Spleen (tissue), 13 donors: ENCODE measurements around the gene FTHL17. TPM values are rescaled to one million over a fixed set of nuclear protein-coding genes. Genes with fewer than 3 reads are reported as not detected.

Experiments
- DNase-seq: peaks from one replicate; pipeline ENCODE4 v3.0.0-alpha.2; 2020
- H3K27ac ChIP-seq, 8 donors: fragments of 200-600 bp; sonication (generic) in 7 of 8; 1 replicate in 4 of 8; 2 replicates in 4 of 8; pipeline versions ENCODE4 v1.5.0 to v1.8.0; 2016 to 2021; ENCODE audit warnings: inconsistent platforms in 4 of 8, mild to moderate bottlenecking in 4 of 8, moderate library complexity in 1 of 8
- H3K27me3 ChIP-seq, 7 donors: fragments of 200-600 bp; sonication (generic) in 6 of 7; replicated peaks in 1 of 7; 1 replicate in 4 of 7; 2 replicates in 3 of 7; pipeline versions ENCODE4 v1.5.0 to v1.8.0; 2016 to 2021; ENCODE audit warnings: inconsistent platforms in 3 of 7, mild to moderate bottlenecking in 1 of 7
- H3K36me3 ChIP-seq, 6 donors: fragments of 200-600 bp; sonication (generic) in 5 of 6; 1 replicate in 4 of 6; 2 replicates in 2 of 6; pipeline versions ENCODE4 v1.5.0 to v1.8.0; 2016 to 2021; ENCODE audit warnings: inconsistent platforms in 2 of 6
- H3K4me1 ChIP-seq, 6 donors: fragments of 200-600 bp; sonication (generic) in 5 of 6; 1 replicate in 3 of 6; 2 replicates in 3 of 6; pipeline versions ENCODE4 v1.5.0 to v1.8.0; 2016 to 2021; ENCODE audit warnings: inconsistent platforms in 3 of 6
- H3K4me3 ChIP-seq, 8 donors: fragments of 200-600 bp; sonication (generic) in 7 of 8; 1 replicate in 4 of 8; 2 replicates in 4 of 8; pipeline versions ENCODE4 v1.5.0 to v1.8.0; 2016 to 2021; ENCODE audit warnings: inconsistent platforms in 4 of 8, mild to moderate bottlenecking in 4 of 8, moderate library complexity in 2 of 8
- H3K9me3 ChIP-seq, 8 donors: fragments of 200-600 bp; sonication (generic) in 7 of 8; 1 replicate in 4 of 8; 2 replicates in 4 of 8; pipeline versions ENCODE4 v1.5.0 to v1.8.0; 2016 to 2021; ENCODE audit warnings: inconsistent platforms in 4 of 8
- POLR2A ChIP-seq, 3 donors: fragments of 450-650 bp; IDR thresholded peaks; one replicate each; pipeline ENCODE4 v1.5.1; 2017; ENCODE audit warnings: antibody characterized with exemption in 3 of 3, mild to moderate bottlenecking in 1 of 3
- POLR2AphosphoS5 ChIP-seq, 3 donors: sonication (generic); formaldehyde crosslinking; IDR thresholded peaks; one replicate each; pipeline ENCODE4 v1.5.1; 2017; ENCODE audit warnings: antibody characterized with exemption in 3 of 3
- WGBS, 5 donors: extraction: QIAGEN DNeasy Blood & Tissue Kit in 3 of 5; methylation state at CpG; one replicate each; pipeline versions ENCODE4 v1.1.5 to v1.1.7; 2013 to 2018; 5-methylcytosine and 5-hydroxymethylcytosine counted together
- intact Hi-C: fragments of 100-400 bp; cut with DNase I; formaldehyde crosslinking; loops from one replicate; pipeline ENCODE4 v1.15.0; 2023; ENCODE audit warnings: low total_unique reads
- long read RNA-seq, 2 donors: transcript quantifications; one replicate each; lab custom pipeline, GENCODE V29; 2026
- polyA plus RNA-seq, 3 donors: library from polyadenylated mRNA; stranded (reverse); fragments of 200-250 nt; gene quantifications; one replicate each; pipeline ENCODE4 v1.2.1, GENCODE V29; 2013
- total RNA-seq, 7 donors: library from RNA; depleted of rRNA in 3 of 7; stranded (reverse); fragments of >200 nt in 3 of 7; fragmentation: NEBNext Ultra II Directional in 4 of 7; extraction: Animal tissue kit (Norgen Biotek cat#: 25700) in 4 of 7; gene quantifications; one replicate each; pipeline versions ENCODE4 v1.1.0 to v1.2.1, GENCODE V29; 2016 to 2021
- TF ChIP-seq, protein P1 (sequence below), 11 experiments: fragments of 200-600 bp in 7 of 11; fragments of 450-650 bp in 4 of 11; sonication (generic) in 4 of 11; IDR thresholded peaks in 8 of 11; conservative IDR thresholded peaks in 3 of 11; 1 replicate in 7 of 11; 2 replicates in 4 of 11; pipeline versions ENCODE4 v1.4.0 to v1.8.0; 2016 to 2021; ENCODE audit warnings: antibody characterized with exemption in 11 of 11, inconsistent platforms in 4 of 11, mild to moderate bottlenecking in 1 of 11
- donor health status: healthy with polysubstance abuse.
- donor health status: DM: no; HTN: no; CAD: no; lungs with moderate emphysema.
- donor health status: DM: no; HTN: no; CAD: no.
- donor health status: Bipolar disorder and iron deficiency.
- donor health status: healthy.
- donor health status: DM: no; HTN: no; CAD: no.
- donor health status: DM: yes; HTN: yes; CAD: no.

The FTHL17 gene
- not detected for total RNA-seq
- polyA plus RNA-seq, result not detected
- long read RNA-seq, donor 1, result 0 reads
- long read RNA-seq, donor 2, result 0 reads

DNA sequence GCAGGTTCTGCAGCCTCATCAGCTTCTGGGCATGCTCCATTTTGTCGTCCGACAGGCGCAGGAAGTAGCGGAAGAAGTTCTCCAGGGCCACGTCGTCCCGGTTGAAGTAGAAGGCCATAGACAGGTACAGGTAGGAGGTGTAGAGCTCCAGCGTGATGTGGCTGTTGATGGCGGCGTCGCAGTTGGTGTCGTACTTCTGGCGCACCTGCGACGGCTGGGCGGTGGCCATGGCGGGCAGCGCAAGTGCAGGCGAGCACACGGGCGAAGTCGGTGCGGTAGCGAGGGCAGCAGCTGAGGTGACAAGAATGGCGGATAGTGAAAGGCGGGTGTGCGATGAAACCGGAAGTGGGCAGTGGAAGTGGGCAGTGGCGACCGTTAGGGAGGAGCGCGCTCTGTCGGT is at the start of gene FTHL17:
Gene FTHL17 (minus strand): TSS at position 317 of the 400 bp plus-strand sequence. CDS start 88 bp downstream, at position 229.
- Histone ChIP-seq H3K27ac (no peak within 1 kb of the TSS), H3K4me1 (no peaks in the 10 kb centered on the region), H3K27me3 (no peaks in the 10 kb centered on the region), H3K4me3 (no peak within 1 kb of the TSS), H3K9me3 (peaks cover 0 to 36% (median 0%) of the 10 kb centered on the region in 8 donors), H3K36me3 (no peaks in the 10 kb centered on the region)
- TF ChIP-seq POLR2AphosphoS5 (IDR thresholded peaks at IDR 0.05) (no peak), POLR2A (IDR thresholded peaks at IDR 0.05) (no peak)
- TF ChIP-seq, protein P1, sequence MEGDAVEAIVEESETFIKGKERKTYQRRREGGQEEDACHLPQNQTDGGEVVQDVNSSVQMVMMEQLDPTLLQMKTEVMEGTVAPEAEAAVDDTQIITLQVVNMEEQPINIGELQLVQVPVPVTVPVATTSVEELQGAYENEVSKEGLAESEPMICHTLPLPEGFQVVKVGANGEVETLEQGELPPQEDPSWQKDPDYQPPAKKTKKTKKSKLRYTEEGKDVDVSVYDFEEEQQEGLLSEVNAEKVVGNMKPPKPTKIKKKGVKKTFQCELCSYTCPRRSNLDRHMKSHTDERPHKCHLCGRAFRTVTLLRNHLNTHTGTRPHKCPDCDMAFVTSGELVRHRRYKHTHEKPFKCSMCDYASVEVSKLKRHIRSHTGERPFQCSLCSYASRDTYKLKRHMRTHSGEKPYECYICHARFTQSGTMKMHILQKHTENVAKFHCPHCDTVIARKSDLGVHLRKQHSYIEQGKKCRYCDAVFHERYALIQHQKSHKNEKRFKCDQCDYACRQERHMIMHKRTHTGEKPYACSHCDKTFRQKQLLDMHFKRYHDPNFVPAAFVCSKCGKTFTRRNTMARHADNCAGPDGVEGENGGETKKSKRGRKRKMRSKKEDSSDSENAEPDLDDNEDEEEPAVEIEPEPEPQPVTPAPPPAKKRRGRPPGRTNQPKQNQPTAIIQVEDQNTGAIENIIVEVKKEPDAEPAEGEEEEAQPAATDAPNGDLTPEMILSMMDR (IDR thresholded peaks at IDR 0.05 in 8 of 11, conservative IDR thresholded peaks at IDR 0.05 in 3 of 11), result no peak
- 91 to 98% (median 97%) methylated on average over 31 to 33 of the region's 33 CpGs for WGBS, 5 donors
- DNase-seq, result no peak
- intact Hi-C loops, result no loop called here

DNA sequence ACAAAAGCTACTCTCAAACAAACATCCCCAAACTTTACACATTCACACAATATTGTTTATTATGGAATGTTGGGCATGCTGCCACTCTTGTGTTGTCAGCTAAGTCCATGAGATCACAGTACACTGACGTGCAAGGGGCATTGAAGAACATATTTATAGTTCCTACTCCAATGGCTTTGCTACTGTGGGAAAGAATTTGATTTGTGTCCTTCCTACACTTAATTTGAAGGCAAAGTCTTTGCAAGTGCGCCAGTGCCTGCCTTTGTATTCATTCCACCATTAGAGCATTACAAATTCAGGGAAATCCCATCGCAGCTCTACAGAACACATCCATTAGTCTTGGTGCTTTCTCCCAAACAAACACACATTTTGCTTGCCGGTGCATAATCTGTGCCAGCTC is 45.4 kb upstream of the FTHL17 start:
- intact Hi-C loops, result no loop called here
- H3K27ac ChIP-seq, result no peak overlapping the region
- H3K36me3 ChIP-seq, result no peaks in the 10 kb centered on the region
- no peaks in the 10 kb centered on the region for H3K4me1 ChIP-seq
- no peaks in the 10 kb centered on the region for H3K27me3 ChIP-seq
- TF ChIP-seq, protein P1 (IDR thresholded peaks at IDR 0.05 in 8 of 11, conservative IDR thresholded peaks at IDR 0.05 in 3 of 11), result no peak
- TF ChIP-seq POLR2AphosphoS5 (IDR thresholded peaks at IDR 0.05) (no peak), POLR2A (IDR thresholded peaks at IDR 0.05) (no peak)
- 64 to 91% (median 80%) methylated on average over 4 of the region's 4 CpGs for WGBS, 5 donors
- H3K4me3 ChIP-seq, result no peak overlapping the region
- no peaks in the 10 kb centered on the region for H3K9me3 ChIP-seq
- DNase-seq, result no peak

DNA sequence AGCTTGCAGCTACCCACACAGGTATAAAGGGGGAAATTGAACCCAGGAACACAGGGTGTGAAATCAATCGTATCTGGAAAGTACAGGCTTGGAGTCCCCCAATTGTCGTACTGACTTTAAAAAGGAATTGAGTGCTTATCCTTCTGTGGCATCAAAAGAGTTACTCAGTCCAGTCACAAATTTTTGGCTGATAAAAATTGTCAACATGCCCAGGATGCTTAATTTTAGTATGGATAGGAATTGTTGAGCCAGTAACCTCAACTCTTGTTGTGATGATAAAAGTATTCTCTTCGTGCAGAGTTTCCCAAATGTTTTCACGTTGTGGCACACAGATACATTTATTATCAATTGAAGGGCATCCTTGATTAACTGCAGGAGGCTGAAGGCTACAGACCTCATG is 43.6 kb upstream of the FTHL17 start:
- DNase-seq, result no peak
- Histone ChIP-seq H3K27ac (no peak overlapping the region), H3K4me1 (no peaks in the 10 kb centered on the region), H3K4me3 (no peak overlapping the region), H3K36me3 (no peaks in the 10 kb centered on the region), H3K9me3 (no peaks in the 10 kb centered on the region), H3K27me3 (no peaks in the 10 kb centered on the region)
- WGBS, 5 donors, result 64 to 87% (median 71%) methylated on average over 4 of the region's 4 CpGs
- TF ChIP-seq, protein P1 (IDR thresholded peaks at IDR 0.05 in 8 of 11, conservative IDR thresholded peaks at IDR 0.05 in 3 of 11), result no peak
- TF ChIP-seq POLR2A (IDR thresholded peaks at IDR 0.05) (no peak), POLR2AphosphoS5 (IDR thresholded peaks at IDR 0.05) (no peak)
- intact Hi-C loops, result no loop called here

DNA sequence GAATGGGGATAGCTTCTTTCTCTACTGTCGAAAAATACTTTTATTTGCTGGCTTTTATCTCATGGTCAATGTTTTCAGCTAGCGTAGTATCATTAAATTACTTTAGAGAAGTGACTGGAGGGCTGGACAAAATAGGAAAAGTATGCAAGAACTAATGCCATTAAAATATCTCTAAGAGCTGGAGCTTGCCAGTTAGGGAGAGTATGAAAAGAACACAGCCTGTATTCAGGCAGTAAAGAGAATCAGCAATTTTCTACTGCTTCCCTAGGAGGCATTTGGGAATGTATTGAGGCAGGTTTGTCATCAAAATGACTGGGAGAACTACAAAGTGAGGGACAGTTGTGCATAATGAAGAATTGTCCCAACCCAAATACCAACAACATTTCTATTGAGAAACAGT is 43.0 kb upstream of the FTHL17 start:
- Histone ChIP-seq H3K27me3 (no peaks in the 10 kb centered on the region), H3K27ac (no peak overlapping the region), H3K4me3 (no peak overlapping the region), H3K36me3 (no peaks in the 10 kb centered on the region), H3K4me1 (no peaks in the 10 kb centered on the region), H3K9me3 (no peaks in the 10 kb centered on the region)
- 67 to 92% (median 78%) methylated on average over 2 of the region's 2 CpGs for WGBS, 5 donors
- intact Hi-C loops, result no loop called here
- TF ChIP-seq POLR2A (IDR thresholded peaks at IDR 0.05) (no peak), POLR2AphosphoS5 (IDR thresholded peaks at IDR 0.05) (no peak)
- TF ChIP-seq, protein P1 (IDR thresholded peaks at IDR 0.05 in 8 of 11, conservative IDR thresholded peaks at IDR 0.05 in 3 of 11), result no peak
- no peak for DNase-seq
